Liver (tissue), 3 donors: ENCODE measurements around the gene MED8.

Experiments
- CTCF ChIP-seq: fragments of 150-350 bp; IDR thresholded peaks from 2 replicates; pipeline ENCODE4 v1.5.1; 2017; ENCODE audit warnings: improper control_type of control experiment, low read depth, low read length; ENCODE audit not compliant: missing input control
- EGR1 ChIP-seq, 2 donors: IDR thresholded peaks; 2 replicates each; pipeline ENCODE4 v1.6.1; 2016 to 2018; ENCODE audit warnings: antibody characterized with exemption in 2 of 2, low read depth in 2 of 2
- FOXA1 ChIP-seq: IDR thresholded peaks from 2 replicates; pipeline ENCODE4 v1.6.1; 2016; ENCODE audit warnings: antibody characterized with exemption
- GABPA ChIP-seq, 2 donors: IDR thresholded peaks in 1 of 2; conservative IDR thresholded peaks in 1 of 2; 2 replicates each; pipeline ENCODE4 v1.6.1; 2016; ENCODE audit warnings: antibody characterized with exemption in 2 of 2, mild to moderate bottlenecking in 1 of 2, moderate library complexity in 1 of 2
- JUND ChIP-seq, 2 donors: IDR thresholded peaks; 2 replicates each; pipeline ENCODE4 v1.6.1; 2016; ENCODE audit warnings: antibody characterized with exemption in 2 of 2
- RAD21 ChIP-seq, 2 donors: IDR thresholded peaks; 2 replicates each; pipeline ENCODE4 v1.6.1; 2016; ENCODE audit warnings: antibody characterized with exemption in 2 of 2, mild to moderate bottlenecking in 2 of 2
- REST ChIP-seq: IDR thresholded peaks from 2 replicates; pipeline ENCODE4 v1.6.1; 2016; ENCODE audit warnings: antibody characterized with exemption, mild to moderate bottlenecking
- SP1 ChIP-seq: IDR thresholded peaks from 2 replicates; pipeline ENCODE4 v1.6.1; 2018; ENCODE audit warnings: antibody characterized with exemption, mild to moderate bottlenecking
- TAF1 ChIP-seq: conservative IDR thresholded peaks from 2 replicates; pipeline ENCODE4 v1.6.1; 2016; ENCODE audit warnings: antibody characterized with exemption, mild to moderate bottlenecking
- YY1 ChIP-seq: IDR thresholded peaks from 2 replicates; pipeline ENCODE4 v1.6.1; 2016; ENCODE audit warnings: antibody characterized with exemption, mild to moderate bottlenecking
- TF ChIP-seq, protein P1 (sequence below): IDR thresholded peaks from 2 replicates; pipeline ENCODE4 v1.6.1; 2016; ENCODE audit warnings: antibody characterized with exemption
- TF ChIP-seq, protein P2 (sequence below): IDR thresholded peaks from 2 replicates; pipeline ENCODE4 v1.6.1; 2016; ENCODE audit warnings: antibody characterized with exemption
- donor health status: healthy.
- donor health status: healthy.

DNA sequence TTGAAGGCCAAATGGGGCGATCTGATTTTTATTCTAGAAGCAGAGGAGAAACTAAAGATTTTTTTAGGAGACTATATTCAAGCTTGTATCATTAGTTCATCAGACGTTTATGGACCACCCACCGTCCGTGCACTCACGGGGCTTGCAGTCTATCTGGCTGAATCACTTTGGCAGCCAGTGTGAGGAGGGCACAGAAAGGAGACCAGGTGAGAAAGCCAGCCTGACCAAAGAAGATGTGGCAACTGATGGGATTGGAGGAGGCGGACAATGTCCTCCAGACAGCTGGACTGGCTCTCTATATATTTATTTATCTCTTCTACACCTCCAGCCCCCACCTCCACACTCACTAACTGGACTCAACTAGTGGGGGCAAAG, 21.0 kb downstream of the MED8 start:
- TF ChIP-seq, protein P1, sequence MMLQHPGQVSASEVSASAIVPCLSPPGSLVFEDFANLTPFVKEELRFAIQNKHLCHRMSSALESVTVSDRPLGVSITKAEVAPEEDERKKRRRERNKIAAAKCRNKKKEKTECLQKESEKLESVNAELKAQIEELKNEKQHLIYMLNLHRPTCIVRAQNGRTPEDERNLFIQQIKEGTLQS, result no peak
- TF ChIP-seq REST, result no peak
- no peak for TF ChIP-seq SP1
- no peak for TF ChIP-seq CTCF
- TF ChIP-seq EGR1 (IDR thresholded peaks at IDR 0.05; ENCODE audit: low read depth in 2 of 2), result no peak
- no peak for TF ChIP-seq GABPA (IDR thresholded peaks at IDR 0.05 in 1 of 2, conservative IDR thresholded peaks at IDR 0.05 in 1 of 2)
- TF ChIP-seq, protein P2, sequence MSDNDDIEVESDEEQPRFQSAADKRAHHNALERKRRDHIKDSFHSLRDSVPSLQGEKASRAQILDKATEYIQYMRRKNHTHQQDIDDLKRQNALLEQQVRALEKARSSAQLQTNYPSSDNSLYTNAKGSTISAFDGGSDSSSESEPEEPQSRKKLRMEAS, result no peak
- no peak for TF ChIP-seq JUND (IDR thresholded peaks at IDR 0.05)
- no peak for TF ChIP-seq TAF1
- TF ChIP-seq FOXA1, result no peak
- no peak for TF ChIP-seq YY1
- TF ChIP-seq RAD21 (IDR thresholded peaks at IDR 0.05), result no peak
